ENCODE data around the gene GSTA4.
"Not testable (repeated sequence)": the region's sequence is repeated elsewhere in the genome, so short reads cannot be mapped to it uniquely, and the experiment has no call there.

The GSTA4 gene

GRCh38 chr6:52969359-52969758 is 25.7 kb downstream of the GSTA4 start:
- no peak for DNase-seq

- no peak for DNase-seq
Measured at GRCh38 chr6:52966101-52966500, 29.0 kb downstream of the GSTA4 start.

- DNase-seq: no peak
Measured at GRCh38 chr6:52965380-52965779, 29.7 kb downstream of the GSTA4 start.

GRCh38 chr6:52964318-52964717 is 30.8 kb downstream of the GSTA4 start:
- DNase-seq: no peak

GRCh38 chr6:52962701-52963100 is 32.4 kb downstream of the GSTA4 start:
- no peak for DNase-seq

GRCh38 chr6:52961022-52961421 is 34.1 kb downstream of the GSTA4 start:
- not testable (repeated sequence) for DNase-seq

- not testable (repeated sequence) for DNase-seq
Measured at GRCh38 chr6:52960211-52960610, 34.9 kb downstream of the GSTA4 start.

GRCh38 chr6:52958546-52959255 is 36.4 kb downstream of the GSTA4 start:
- no peak for DNase-seq

- DNase-seq: no peak
Measured at GRCh38 chr6:52955871-52956270, 39.2 kb downstream of the GSTA4 start.

- DNase-seq: no peak
Measured at GRCh38 chr6:52953911-52954839, 40.9 kb downstream of the GSTA4 start.

- DNase-seq: no peak
Measured at GRCh38 chr6:52946306-52946705, 48.8 kb downstream of the GSTA4 start.

- DNase-seq: not testable (repeated sequence)
Measured at GRCh38 chr6:52942821-52943220, 52.3 kb downstream of the GSTA4 start.

- DNase-seq: no peak
Measured at GRCh38 chr6:52942221-52942620, 52.9 kb downstream of the GSTA4 start.

- DNase-seq: no peak
Measured at GRCh38 chr6:52937908-52938307, 57.2 kb downstream of the GSTA4 start.

- DNase-seq: no peak
Measured at GRCh38 chr6:52933778-52934177, 61.3 kb downstream of the GSTA4 start.

GRCh38 chr6:52931351-52931750 is 63.7 kb downstream of the GSTA4 start:
- no peak for DNase-seq

- no peak for DNase-seq
Measured at GRCh38 chr6:52929321-52930164, 65.5 kb downstream of the GSTA4 start.

All from right hindlimb (tissue), 1 donor.